IMR-90 (cell line): ENCODE data around the gene SPRY1. TPM values are rescaled to one million over a fixed set of nuclear protein-coding genes. Genes with fewer than 3 reads are reported as not detected.

Experiments
- ATAC-seq: fragments of 200-7000 bp; cut with Tn5 transposase; 2 replicates; pipeline ENCODE4 v1.9.1; 2020; ENCODE audit warnings: low read depth, mild to moderate bottlenecking, moderate library complexity
- BruUV-seq: library from RNA; stranded (reverse); fragments of 400-500 nt; replicated peaks from 2 replicates; lab custom pipeline; 2021; lab: Mats Ljungman, UMichigan
- CTCF ChIA-PET: fragments of 300-600 bp; formaldehyde crosslinking; extraction: SDS; loops from one replicate; lab custom pipeline; 2021; ENCODE audit warnings: antibody characterized with exemption; lab: Yijun Ruan, JAX
- POLR2A ChIA-PET: fragments of 300-600 bp; sonication (Branson Sonifier 250); formaldehyde crosslinking; loops from one replicate; lab custom pipeline; 2022; ENCODE audit warnings: antibody characterized with exemption; ENCODE audit not compliant: unreplicated experiment; lab: Charles Lee
- DNase-seq: peaks from one replicate; pipeline ENCODE4 v3.0.0; 2013
- H2AFZ ChIP-seq: replicated peaks from 2 replicates; pipeline ENCODE3; 2013; ENCODE audit warnings: low read length, mild to moderate bottlenecking; ENCODE audit not compliant: poor library complexity
- H2AK5ac ChIP-seq: 2 replicates; pipeline ENCODE4 v1.6.1; 2013; ENCODE audit warnings: low read depth, low read length, inconsistent platforms
- H2AK9ac ChIP-seq: replicated peaks from 2 replicates; pipeline ENCODE3; 2013; ENCODE audit warnings: mild to moderate bottlenecking, low read depth, low read length, moderate library complexity; ENCODE audit not compliant: poor library complexity
- H2BK120ac ChIP-seq: 2 replicates; pipeline ENCODE4 v1.6.1; 2013; ENCODE audit warnings: low read depth, low read length, inconsistent platforms
- H2BK15ac ChIP-seq: 3 replicates; pipeline ENCODE4 v1.6.1; 2013; ENCODE audit warnings: low read depth, low read length, inconsistent platforms
- H2BK20ac ChIP-seq: 2 replicates; pipeline ENCODE4 v1.6.1; 2013; ENCODE audit warnings: low read depth, mild to moderate bottlenecking, inconsistent platforms, low read length, moderate library complexity
- H2BK5ac ChIP-seq: 2 replicates; pipeline ENCODE4 v1.6.1; 2013; ENCODE audit warnings: mild to moderate bottlenecking, low read depth, low read length, inconsistent platforms; ENCODE audit not compliant: poor library complexity, severe bottlenecking
- H3K14ac ChIP-seq: replicated peaks from 2 replicates; pipeline ENCODE4 v1.6.1; 2013; ENCODE audit warnings: low read depth, low read length, inconsistent platforms
- H3K18ac ChIP-seq: 2 replicates; pipeline ENCODE4 v1.6.1; 2013; ENCODE audit warnings: low read depth, low read length, control low read depth
- H3K23ac ChIP-seq: 2 replicates; pipeline ENCODE4 v1.6.1; 2013; ENCODE audit warnings: low read depth, low read length, inconsistent platforms
- H3K27ac ChIP-seq: 2 replicates; pipeline ENCODE4 v1.5.1; 2013; ENCODE audit warnings: mild to moderate bottlenecking, control low read depth, low read length; ENCODE audit not compliant: insufficient read depth
- H3K27me3 ChIP-seq: 2 replicates; pipeline ENCODE4 v1.6.1; 2013; ENCODE audit warnings: low read length; ENCODE audit not compliant: control insufficient read depth, insufficient read depth
- H3K36me3 ChIP-seq: 2 replicates; pipeline ENCODE4 v1.6.1; 2013; ENCODE audit warnings: low read length, mixed read lengths; ENCODE audit not compliant: control insufficient read depth, insufficient read depth
- H3K4ac ChIP-seq: 2 replicates; pipeline ENCODE4 v1.6.1; 2013; ENCODE audit warnings: low read depth, low read length, inconsistent platforms
- H3K4me1 ChIP-seq: 2 replicates; pipeline ENCODE4 v1.6.1; 2013; ENCODE audit warnings: low read length, mixed read lengths; ENCODE audit not compliant: control insufficient read depth, insufficient read depth
- H3K4me2 ChIP-seq: 2 replicates; pipeline ENCODE4 v1.6.1; 2013; ENCODE audit warnings: low read depth, mild to moderate bottlenecking, control low read depth, low read length, moderate library complexity
- H3K4me3 ChIP-seq: 2 replicates; pipeline ENCODE4 v1.5.1; 2013; ENCODE audit warnings: low read depth, mild to moderate bottlenecking, control low read depth, low read length, moderate library complexity; ENCODE audit not compliant: insufficient read depth
- H3K56ac ChIP-seq: 2 replicates; pipeline ENCODE4 v1.6.1; 2013; ENCODE audit warnings: low read length, inconsistent platforms; ENCODE audit not compliant: insufficient read depth; ENCODE audit errors: extremely low read depth
- H3K79me1 ChIP-seq, 2 experiments: 2 replicates each; pipeline ENCODE4 v1.6.1; 2013; ENCODE audit warnings: low read length in 2 of 2, inconsistent platforms in 1 of 2, low read depth in 1 of 2
- H3K9ac ChIP-seq: 2 replicates; pipeline ENCODE4 v1.6.1; 2013; ENCODE audit warnings: low read depth, low read length, control low read depth
- H3K9me1 ChIP-seq: 2 replicates; pipeline ENCODE4 v1.6.1; 2013; ENCODE audit warnings: low read length, inconsistent platforms; ENCODE audit not compliant: insufficient read depth
- H3K9me3 ChIP-seq: 2 replicates; pipeline ENCODE4 v1.6.1; 2013; ENCODE audit warnings: low read length; ENCODE audit not compliant: control insufficient read depth, insufficient read depth
- H4K20me1 ChIP-seq: 2 replicates; pipeline ENCODE4 v1.6.1; 2013; ENCODE audit warnings: low read length, inconsistent platforms; ENCODE audit not compliant: insufficient read depth
- H4K5ac ChIP-seq: 2 replicates; pipeline ENCODE4 v1.6.1; 2013; ENCODE audit warnings: mild to moderate bottlenecking, low read depth, low read length, control low read depth
- H4K8ac ChIP-seq, 2 experiments: 2 replicates each; pipeline ENCODE4 v1.6.1; 2013; ENCODE audit warnings: low read depth in 2 of 2, low read length in 2 of 2, control low read depth in 1 of 2, inconsistent platforms in 1 of 2
- H4K91ac ChIP-seq: 2 replicates; pipeline ENCODE4 v1.6.1; 2013; ENCODE audit warnings: low read depth, low read length, inconsistent platforms; ENCODE audit not compliant: insufficient read depth
- BHLHE40 ChIP-seq: fragments of 150-350 bp; IDR thresholded peaks from 2 replicates; pipeline ENCODE4 v1.6.1; 2016; ENCODE audit warnings: mild to moderate bottlenecking, low read depth, low read length
- CEBPB ChIP-seq: IDR thresholded peaks from 2 replicates; pipeline ENCODE4 v1.6.1; 2012; ENCODE audit warnings: low read depth, low read length, improper control_type of control experiment
- CHD1 ChIP-seq: IDR thresholded peaks from 2 replicates; pipeline ENCODE4 v1.6.1; 2012; ENCODE audit warnings: low read depth, low read length, improper control_type of control experiment
- CTCF ChIP-seq: conservative IDR thresholded peaks from 2 replicates; pipeline ENCODE4 v1.5.1; 2012; ENCODE audit warnings: mild to moderate bottlenecking, low read depth, low read length, improper control_type of control experiment
- ELK1 ChIP-seq: fragments of 150-350 bp; IDR thresholded peaks from 2 replicates; pipeline ENCODE4 v1.6.1; 2016; ENCODE audit warnings: low read depth, mild to moderate bottlenecking, low read length, moderate library complexity, borderline replicate concordance
- FOS ChIP-seq: fragments of 150-350 bp; IDR thresholded peaks from 2 replicates; pipeline ENCODE4 v1.6.1; 2016; ENCODE audit warnings: low read depth, low read length
- MAFK ChIP-seq: IDR thresholded peaks from 2 replicates; pipeline ENCODE4 v1.6.1; 2012; ENCODE audit warnings: low read depth, low read length, improper control_type of control experiment
- MAZ ChIP-seq: IDR thresholded peaks from 2 replicates; pipeline ENCODE4 v1.6.1; 2012; ENCODE audit warnings: low read depth, mild to moderate bottlenecking, low read length, improper control_type of control experiment, moderate library complexity, borderline replicate concordance
- MXI1 ChIP-seq: IDR thresholded peaks from 2 replicates; pipeline ENCODE4 v1.6.1; 2012; ENCODE audit warnings: low read depth, mild to moderate bottlenecking, low read length, moderate library complexity, borderline replicate concordance
- NFE2L2 ChIP-seq: fragments of 150-350 bp; IDR thresholded peaks from 2 replicates; pipeline ENCODE4 v1.6.1; 2016; ENCODE audit warnings: low read depth, mild to moderate bottlenecking, low read length
- POLR2A ChIP-seq: IDR thresholded peaks from 2 replicates; pipeline ENCODE4 v1.6.1; 2012; ENCODE audit warnings: mild to moderate bottlenecking, low read depth, low read length
- RAD21 ChIP-seq: IDR thresholded peaks from 2 replicates; pipeline ENCODE4 v1.6.1; 2012; ENCODE audit warnings: low read length, improper control_type of control experiment
- RCOR1 ChIP-seq: IDR thresholded peaks from 2 replicates; pipeline ENCODE4 v1.6.1; 2012; ENCODE audit warnings: mild to moderate bottlenecking, low read length, improper control_type of control experiment; ENCODE audit not compliant: insufficient replicate concordance
- RFX5 ChIP-seq: IDR thresholded peaks from 2 replicates; pipeline ENCODE4 v1.8.0; 2012; ENCODE audit warnings: low read depth, mild to moderate bottlenecking, low read length, moderate library complexity
- SMC3 ChIP-seq: fragments of 150-350 bp; IDR thresholded peaks from 2 replicates; pipeline ENCODE4 v1.6.1; 2016; ENCODE audit warnings: low read depth, mild to moderate bottlenecking, antibody characterized with exemption, low read length, moderate library complexity
- WGBS, 2 experiments: methylation state at CpG; one replicate each; pipeline versions ENCODE4 v1.1.5 to v1.1.7; 2013; ENCODE audit warnings: missing lambda C conversion rate in 2 of 2; ENCODE audit not compliant: insufficient read length in 1 of 2; ENCODE audit errors: extremely low coverage in 2 of 2; 5-methylcytosine and 5-hydroxymethylcytosine counted together
- dilution Hi-C: fragments of 300-500 bp; cut with HindIII; formaldehyde crosslinking; loops from one replicate; pipeline ENCODE4 v1.14.3; 2018; ENCODE audit warnings: low sequenced_read_pairs; ENCODE audit not compliant: unreplicated experiment
- in situ Hi-C: fragments of 300-500 bp; cut with MboI; formaldehyde crosslinking; loops from 3 replicates; pipeline ENCODE4 v1.14.3; 2019; ENCODE audit warnings: low sequenced_read_pairs, inconsistent platforms, mixed read lengths
- intact Hi-C: fragments of 100-400 bp; cut with micrococcal nuclease; formaldehyde crosslinking; loops from 2 replicates; pipeline ENCODE4 v1.10.0; 2022
- polyA plus RNA-seq, 3 experiments: library from polyadenylated mRNA; depleted of rRNA; stranded (reverse); fragments of >200 nt; gene quantifications; 2 replicates each; pipeline ENCODE4 v1.2.3, GENCODE V29; 2012; ENCODE audit warnings: low replicate concordance in 1 of 3
- total RNA-seq: library from RNA; depleted of rRNA; stranded (reverse); fragments of >200 nt; gene quantifications from 2 replicates; pipeline ENCODE4 v1.2.3, GENCODE V29; 2012
- TF ChIP-seq, protein P1 (sequence below): fragments of 150-350 bp; IDR thresholded peaks from 2 replicates; pipeline ENCODE4 v1.6.1; 2017; ENCODE audit warnings: mild to moderate bottlenecking, antibody characterized with exemption, low read length, low read depth

The SPRY1 gene
- total and polyA plus RNA-seq, 2 of the 4 experiments (the other 2 are of a cell fraction) = 1.4 to 2.2 TPM

DNA sequence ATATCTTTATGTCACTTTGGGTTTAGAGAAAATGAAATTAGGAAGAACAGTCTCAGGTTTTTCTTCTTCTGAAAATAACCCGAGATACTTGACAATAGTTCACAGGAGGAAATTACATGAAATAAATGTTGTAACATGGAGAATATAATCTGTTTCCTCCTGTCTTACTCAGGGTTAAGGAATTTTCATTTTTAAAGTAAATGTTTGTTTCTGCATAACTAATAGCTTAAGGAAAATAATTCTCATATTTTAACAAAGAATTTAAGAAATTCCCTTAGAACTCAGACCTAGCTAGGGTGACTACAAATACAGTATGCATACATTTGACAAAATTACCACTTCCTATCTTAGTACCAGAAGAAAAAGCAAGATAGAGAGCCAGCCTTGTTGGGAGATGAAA, 17.2 kb upstream of the SPRY1 start:
- in situ Hi-C loops = no loop called here
- Histone ChIP-seq H3K4me3 (no peak overlapping the region), H4K20me1 (no peaks in the 10 kb centered on the region), H3K9me1 (no peaks in the 10 kb centered on the region), H2BK120ac (no peak overlapping the region), H4K91ac (no peak overlapping the region), H3K4ac (no peak overlapping the region), H2BK20ac (no peak overlapping the region), H3K27me3 (no peaks in the 10 kb centered on the region), H2AK5ac (no peak overlapping the region), H3K23ac (no peak overlapping the region), H3K27ac (peak overlapping the region; percentile 37; the same call in 1 of the 2 replicates), H3K9me3 (no peaks in the 10 kb centered on the region), H4K5ac (no peak overlapping the region), H2AFZ (no peak overlapping the region), H2BK15ac (no peak overlapping the region), H3K4me2 (peak overlapping the region; percentile 19; the same call in 1 of the 2 replicates), H3K4me1 (peaks cover 2% of the 10 kb centered on the region; the same call in 1 of the 2 replicates), H2BK5ac (no peak overlapping the region), H3K18ac (0 out of 2 replicates have a peak overlapping the region, but pooled peaks have one; percentile 46), H3K56ac (no peak overlapping the region), H3K14ac (peak overlapping the region; percentile 44; the same call in 1 of the 2 replicates), H3K79me1 (no peaks in the 10 kb centered on the region), H3K36me3 (no peaks in the 10 kb centered on the region), H3K9ac (no peak overlapping the region), H4K8ac (no peak overlapping the region), H2AK9ac (no peak overlapping the region)
- dilution Hi-C loops = no loop called here
- no peak for TF ChIP-seq MAFK
- no peak for TF ChIP-seq MXI1
- TF ChIP-seq, protein P1, sequence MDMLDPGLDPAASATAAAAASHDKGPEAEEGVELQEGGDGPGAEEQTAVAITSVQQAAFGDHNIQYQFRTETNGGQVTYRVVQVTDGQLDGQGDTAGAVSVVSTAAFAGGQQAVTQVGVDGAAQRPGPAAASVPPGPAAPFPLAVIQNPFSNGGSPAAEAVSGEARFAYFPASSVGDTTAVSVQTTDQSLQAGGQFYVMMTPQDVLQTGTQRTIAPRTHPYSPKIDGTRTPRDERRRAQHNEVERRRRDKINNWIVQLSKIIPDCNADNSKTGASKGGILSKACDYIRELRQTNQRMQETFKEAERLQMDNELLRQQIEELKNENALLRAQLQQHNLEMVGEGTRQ = no peak
- TF ChIP-seq CEBPB = no peak
- TF ChIP-seq RCOR1 = no peak
- no peak for TF ChIP-seq BHLHE40
- no peak for TF ChIP-seq CHD1
- no peak for TF ChIP-seq RFX5
- TF ChIP-seq ELK1 = no peak
- TF ChIP-seq CTCF = no peak
- TF ChIP-seq SMC3 = no peak
- TF ChIP-seq NFE2L2 = no peak
- no peak for TF ChIP-seq FOS
- TF ChIP-seq MAZ = no peak
- TF ChIP-seq RAD21 = no peak
- TF ChIP-seq POLR2A = no peak
- POLR2A ChIA-PET = no interaction called here
- WGBS, 2 experiments = no CpG with 5 or more reads among the region's 1 CpG
- DNase-seq (no peak), ATAC-seq (peak; percentile 79)
- intact Hi-C loops = no loop called here
- CTCF ChIA-PET = interaction anchor here (1.3 kb wide), 1 partner anchor 11 kb away, joined by 3 read pairs; no protein-coding TSS in a partner anchor
- BruUV-seq = no TSS peak
